ENCODE measurements around the gene AHCTF1. TPM values are rescaled to one million over a fixed set of nuclear protein-coding genes. Genes with fewer than 3 reads are reported as not detected.
"Not testable (repeated sequence)": the region's sequence is repeated elsewhere in the genome, so short reads cannot be mapped to it uniquely, and the experiment has no call there.

Gene AHCTF1
- total and polyA plus RNA-seq, 7 experiments from 2014 or later: 19.0 to 66.5 (median 53.6) TPM

- H3K27ac ChIP-seq (ENCODE audit: low read depth, low read length): no peak overlapping the region
- Mint-ChIP-seq H3K4me1 (peaks cover 0 to 4% (median 0%) of the 10 kb centered on the region in 7 donors), H3K9me3 (peaks cover 6 to 25% (median 9%) of the 10 kb centered on the region in 11 donors), H3K27ac (no peak overlapping the region), H3K4me3 (no peak overlapping the region), H3K27me3 (peaks cover 0 to 28% (median 21%) of the 10 kb centered on the region in 5 donors), H3K36me3 (peaks cover 0 to 9% (median 6%) of the 10 kb centered on the region in 5 donors)
- H3K4me1 ChIP-seq (ENCODE audit: control insufficient read depth in 2 of 2, insufficient read depth in 2 of 2, low read length in 2 of 2): no peaks in the 10 kb centered on the region
- H3K9me3 ChIP-seq (ENCODE audit: control insufficient read depth in 2 of 3, low read length in 3 of 3): no peaks in the 10 kb centered on the region
- no peaks in the 10 kb centered on the region for H3K27me3 ChIP-seq (ENCODE audit: control insufficient read depth in 2 of 2, insufficient read depth in 2 of 2, low read length in 2 of 2)
- H3K36me3 ChIP-seq (ENCODE audit: control insufficient read depth in 2 of 3, insufficient read depth in 3 of 3, low read length in 3 of 3): no peaks in the 10 kb centered on the region
- DNase-seq (no peak), ATAC-seq (no peak)
- ChIA-PET CTCF (no interaction called here), POLR2A (no interaction called here)
- H3K4me3 ChIP-seq (ENCODE audit: low read length): no peak overlapping the region
- intact Hi-C loops (cut with micrococcal nuclease): no loop called here
Observed at GRCh38 chr1:246831543-246831942, 100.2 kb downstream of the AHCTF1 start.

DNA sequence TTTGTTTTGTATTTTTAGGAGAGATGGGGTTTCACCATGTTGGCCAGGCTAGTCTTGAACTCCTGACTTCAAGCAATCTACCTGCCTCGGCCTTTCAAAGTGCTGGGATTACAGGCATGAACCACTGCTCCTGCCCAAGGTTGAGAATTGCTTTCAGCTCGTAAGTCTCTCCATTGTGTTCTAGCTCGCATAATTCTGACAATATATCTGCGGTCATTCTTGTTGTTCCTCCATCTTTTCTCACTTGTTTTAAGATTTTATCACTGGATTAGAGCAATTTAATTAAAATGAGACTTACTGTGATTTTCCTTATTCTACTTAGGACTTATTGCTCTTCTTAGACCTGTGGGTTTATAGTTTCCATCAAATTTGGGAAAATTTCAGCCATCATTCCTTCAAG is 102.9 kb downstream of the AHCTF1 start:
- Histone ChIP-seq H3K27me3 (ENCODE audit: control insufficient read depth in 2 of 2, insufficient read depth in 2 of 2, low read length in 2 of 2) (no peaks in the 10 kb centered on the region), H3K27ac (ENCODE audit: low read depth, low read length) (no peak overlapping the region), H3K4me1 (ENCODE audit: control insufficient read depth in 2 of 2, insufficient read depth in 2 of 2, low read length in 2 of 2) (no peaks in the 10 kb centered on the region), H3K36me3 (ENCODE audit: control insufficient read depth in 2 of 3, insufficient read depth in 3 of 3, low read length in 3 of 3) (no peaks in the 10 kb centered on the region), H3K9me3 (ENCODE audit: control insufficient read depth in 2 of 3, low read length in 3 of 3) (no peaks in the 10 kb centered on the region), H3K4me3 (ENCODE audit: low read length) (no peak overlapping the region)
- Mint-ChIP-seq H3K27me3 (peaks cover 0 to 26% (median 21%) of the 10 kb centered on the region in 5 donors), H3K4me3 (no peak overlapping the region), H3K36me3 (peaks cover 0 to 9% (median 6%) of the 10 kb centered on the region in 5 donors), H3K9me3 (peaks cover 6 to 25% (median 11%) of the 10 kb centered on the region in 11 donors), H3K27ac (no peak overlapping the region), H3K4me1 (peaks cover 0 to 4% (median 0%) of the 10 kb centered on the region in 7 donors)
- DNase-seq (no peak), ATAC-seq (no peak)
- POLR2A ChIA-PET: no interaction called here
- CTCF ChIA-PET: no interaction called here
- intact Hi-C loops (cut with micrococcal nuclease): no loop called here

DNA sequence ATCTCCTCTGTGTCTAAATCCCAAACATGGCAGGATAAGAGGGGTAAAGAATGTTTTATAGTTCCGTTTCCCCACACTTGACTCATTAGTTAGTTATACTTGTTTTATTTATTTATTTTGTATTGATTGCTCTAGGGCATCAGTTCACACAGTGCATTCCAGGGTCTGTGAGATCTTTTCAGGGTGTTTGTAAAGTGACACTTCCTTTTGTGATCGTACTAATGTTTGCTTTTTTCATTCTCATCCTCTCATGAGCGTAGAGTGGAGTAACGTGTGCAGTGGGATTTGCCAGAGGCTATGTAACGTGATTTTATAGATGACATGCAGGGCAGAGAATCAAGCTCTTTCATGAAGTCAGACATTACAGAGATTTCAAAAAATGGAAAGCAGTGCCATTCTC is 104.4 kb downstream of the AHCTF1 start:
- ATAC-seq (no peak), DNase-seq (no peak)
- H3K36me3 ChIP-seq (ENCODE audit: control insufficient read depth in 2 of 3, insufficient read depth in 3 of 3, low read length in 3 of 3): no peaks in the 10 kb centered on the region
- Mint-ChIP-seq H3K27me3 (peaks cover 0 to 24% (median 21%) of the 10 kb centered on the region in 5 donors), H3K9me3 (peaks cover 6 to 25% (median 11%) of the 10 kb centered on the region in 11 donors), H3K4me1 (no peaks in the 10 kb centered on the region), H3K27ac (no peak overlapping the region), H3K4me3 (no peak overlapping the region), H3K36me3 (peaks cover 0 to 9% (median 6%) of the 10 kb centered on the region in 5 donors)
- intact Hi-C loops (cut with micrococcal nuclease): no loop called here
- ChIA-PET CTCF (no interaction called here), POLR2A (no interaction called here)
- no peak overlapping the region for H3K27ac ChIP-seq (ENCODE audit: low read depth, low read length)
- H3K9me3 ChIP-seq (ENCODE audit: control insufficient read depth in 2 of 3, low read length in 3 of 3): no peaks in the 10 kb centered on the region
- H3K27me3 ChIP-seq (ENCODE audit: control insufficient read depth in 2 of 2, insufficient read depth in 2 of 2, low read length in 2 of 2): no peaks in the 10 kb centered on the region
- no peak overlapping the region for H3K4me3 ChIP-seq (ENCODE audit: low read length)
- H3K4me1 ChIP-seq (ENCODE audit: control insufficient read depth in 2 of 2, insufficient read depth in 2 of 2, low read length in 2 of 2): no peaks in the 10 kb centered on the region

- DNase-seq (no peak), ATAC-seq (no peak)
- Mint-ChIP-seq H3K9me3 (peaks cover 6 to 25% (median 11%) of the 10 kb centered on the region in 11 donors), H3K27me3 (peaks cover 0 to 18% (median 5%) of the 10 kb centered on the region in 5 donors), H3K4me1 (peaks cover 0 to 11% (median 6%) of the 10 kb centered on the region in 7 donors), H3K27ac (no peak overlapping the region), H3K4me3 (no peak overlapping the region), H3K36me3 (peaks cover 0 to 9% (median 6%) of the 10 kb centered on the region in 5 donors)
- CTCF ChIA-PET: no interaction called here
- Histone ChIP-seq H3K27ac (ENCODE audit: low read depth, low read length) (no peak overlapping the region), H3K4me1 (ENCODE audit: control insufficient read depth in 2 of 2, insufficient read depth in 2 of 2, low read length in 2 of 2) (peaks cover 0 to 5% of the 10 kb centered on the region in 2 donors), H3K4me3 (ENCODE audit: low read length) (no peak overlapping the region), H3K27me3 (ENCODE audit: control insufficient read depth in 2 of 2, insufficient read depth in 2 of 2, low read length in 2 of 2) (no peaks in the 10 kb centered on the region), H3K36me3 (ENCODE audit: control insufficient read depth in 2 of 3, insufficient read depth in 3 of 3, low read length in 3 of 3) (no peaks in the 10 kb centered on the region), H3K9me3 (ENCODE audit: control insufficient read depth in 2 of 3, low read length in 3 of 3) (no peaks in the 10 kb centered on the region)
- intact Hi-C loops (cut with micrococcal nuclease): no loop called here
- POLR2A ChIA-PET: no interaction called here
Observed at GRCh38 chr1:246825557-246826175, 106.1 kb downstream of the AHCTF1 start.

GRCh38 chr1:246824541-246824940 is 107.2 kb downstream of the AHCTF1 start:
- Histone ChIP-seq H3K27me3 (ENCODE audit: control insufficient read depth in 2 of 2, insufficient read depth in 2 of 2, low read length in 2 of 2) (no peaks in the 10 kb centered on the region), H3K4me3 (ENCODE audit: low read length) (no peak overlapping the region), H3K9me3 (ENCODE audit: control insufficient read depth in 2 of 3, low read length in 3 of 3) (no peaks in the 10 kb centered on the region), H3K4me1 (ENCODE audit: control insufficient read depth in 2 of 2, insufficient read depth in 2 of 2, low read length in 2 of 2) (peaks cover 0 to 8% of the 10 kb centered on the region in 2 donors), H3K27ac (ENCODE audit: low read depth, low read length) (no peak overlapping the region), H3K36me3 (ENCODE audit: control insufficient read depth in 2 of 3, insufficient read depth in 3 of 3, low read length in 3 of 3) (no peaks in the 10 kb centered on the region)
- intact Hi-C loops (cut with micrococcal nuclease): no loop called here
- H3K27me3 Mint-ChIP-seq: peaks cover 0 to 12% (median 6%) of the 10 kb centered on the region in 5 donors
- ChIA-PET POLR2A (no interaction called here), CTCF (no interaction called here)
- ATAC-seq: no peak
- H3K4me3 Mint-ChIP-seq: no peak overlapping the region
- H3K27ac Mint-ChIP-seq: no peak overlapping the region
- peaks cover 0 to 8% (median 6%) of the 10 kb centered on the region in 5 donors for H3K36me3 Mint-ChIP-seq
- H3K9me3 Mint-ChIP-seq: peaks cover 6 to 18% (median 8%) of the 10 kb centered on the region in 11 donors
- H3K4me1 Mint-ChIP-seq: peaks cover 0 to 13% (median 6%) of the 10 kb centered on the region in 7 donors
- DNase-seq: no peak

GRCh38 chr1:246822154-246822553 is 109.6 kb downstream of the AHCTF1 start:
- intact Hi-C loops (cut with micrococcal nuclease); H3K27me3 Mint-ChIP-seq: not testable (repeated sequence)

GRCh38 chr1:246820666-246821065 is 111.1 kb downstream of the AHCTF1 start:
- H3K27ac Mint-ChIP-seq: peak overlapping the region in 2 of 9 donors; percentile 69 to 93
- Histone ChIP-seq H3K36me3 (ENCODE audit: control insufficient read depth in 2 of 3, insufficient read depth in 3 of 3, low read length in 3 of 3) (no peaks in the 10 kb centered on the region), H3K27me3 (ENCODE audit: control insufficient read depth in 2 of 2, insufficient read depth in 2 of 2, low read length in 2 of 2) (no peaks in the 10 kb centered on the region), H3K27ac (ENCODE audit: low read depth, low read length) (no peak overlapping the region), H3K4me3 (ENCODE audit: low read length) (no peak overlapping the region), H3K9me3 (ENCODE audit: control insufficient read depth in 2 of 3, low read length in 3 of 3) (no peaks in the 10 kb centered on the region), H3K4me1 (ENCODE audit: control insufficient read depth in 2 of 2, insufficient read depth in 2 of 2, low read length in 2 of 2) (peaks cover 0 to 8% of the 10 kb centered on the region in 2 donors)
- peaks cover 0 to 4% (median 0%) of the 10 kb centered on the region in 5 donors for H3K36me3 Mint-ChIP-seq
- H3K9me3 Mint-ChIP-seq: peaks cover 0 to 6% (median 0%) of the 10 kb centered on the region in 11 donors
- peaks cover 3 to 24% (median 10%) of the 10 kb centered on the region in 7 donors for H3K4me1 Mint-ChIP-seq
- intact Hi-C loops (cut with micrococcal nuclease): no loop called here
- ATAC-seq: no peak
- ChIA-PET CTCF (no interaction called here), POLR2A (interaction anchor here (0.6 kb wide), 1 partner anchor 305 kb away, joined by 3 read pairs; no protein-coding TSS in a partner anchor)
- peak overlapping the region in 2 of 10 donors; percentile 37 to 75 for H3K4me3 Mint-ChIP-seq
- no peak for DNase-seq
- H3K27me3 Mint-ChIP-seq: peaks cover 0 to 7% (median 0%) of the 10 kb centered on the region in 5 donors

More at GRCh38 chr1:246822154-246822553, 109.6 kb downstream of the AHCTF1 start:
- DNase-seq; H3K9me3 ChIP-seq (ENCODE audit: control insufficient read depth in 2 of 3, low read length in 3 of 3); CTCF ChIA-PET; H3K4me3 ChIP-seq (ENCODE audit: low read length); ATAC-seq; H3K9me3 Mint-ChIP-seq; H3K36me3 ChIP-seq (ENCODE audit: control insufficient read depth in 2 of 3, insufficient read depth in 3 of 3, low read length in 3 of 3); H3K36me3 Mint-ChIP-seq; POLR2A ChIA-PET; H3K27ac Mint-ChIP-seq; H3K4me3 Mint-ChIP-seq; H3K27ac ChIP-seq (ENCODE audit: low read depth, low read length); H3K4me1 ChIP-seq (ENCODE audit: control insufficient read depth in 2 of 2, insufficient read depth in 2 of 2, low read length in 2 of 2); H3K27me3 ChIP-seq (ENCODE audit: control insufficient read depth in 2 of 2, insufficient read depth in 2 of 2, low read length in 2 of 2): not testable (repeated sequence)
- peaks cover 3 to 18% (median 6%) of the 10 kb centered on the region in 7 donors for H3K4me1 Mint-ChIP-seq

All from naive thymus-derived CD4-positive, alpha-beta T cell (primary cell).